Measurements from ENCODE around the gene PEX14. TPM values are rescaled to one million over a fixed set of nuclear protein-coding genes. Genes with fewer than 3 reads are reported as not detected.

Gene PEX14
- total RNA-seq, 1 experiment from 2014 or later = 29.3 TPM

DNA sequence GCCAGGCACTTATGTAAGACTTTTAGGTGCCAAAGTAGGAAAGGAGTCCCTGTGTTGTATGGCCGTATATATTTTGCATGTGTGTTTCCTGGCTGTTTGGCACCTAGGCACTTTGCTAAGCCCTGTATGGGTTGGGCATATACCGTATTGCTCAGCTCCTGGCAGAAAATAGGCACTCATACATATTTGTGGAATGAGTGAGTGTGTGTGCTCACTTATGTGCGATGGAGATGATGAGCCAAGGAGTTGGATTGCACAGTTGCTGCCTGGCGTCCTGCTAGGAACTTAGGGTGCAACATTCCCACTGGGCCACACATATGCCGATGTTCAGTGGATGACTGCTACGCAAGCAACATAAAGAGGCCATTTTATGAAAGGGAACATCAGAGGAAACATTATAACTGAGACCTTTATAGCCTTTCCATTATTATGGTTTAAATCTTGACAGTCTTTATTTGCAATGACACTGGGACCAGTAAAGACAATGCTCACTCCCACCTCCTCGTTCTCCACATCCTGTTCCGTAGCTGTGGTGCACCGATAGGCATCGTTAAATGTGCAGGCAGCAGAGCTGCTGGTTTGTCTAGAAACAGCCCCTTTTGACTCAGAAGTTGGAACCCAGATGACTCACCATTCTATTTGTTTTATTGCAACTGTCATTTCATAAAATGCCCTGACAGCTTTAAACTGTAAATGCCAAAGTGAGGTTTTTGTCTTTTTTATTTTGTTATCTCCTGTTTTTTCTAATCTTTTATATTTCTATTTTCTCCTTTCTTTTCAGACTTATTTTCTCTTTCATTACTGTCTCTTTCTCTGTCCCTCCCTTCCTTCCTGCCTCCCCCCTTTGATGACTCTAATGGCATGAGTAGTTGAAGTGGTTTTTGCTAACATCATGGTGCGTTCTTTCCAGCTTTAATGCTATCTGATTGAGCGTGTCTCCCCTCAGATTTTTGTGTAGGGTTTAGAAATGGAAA, 36.1 kb downstream of the PEX14 start (continued):
- TF ChIP-seq, protein P1, sequence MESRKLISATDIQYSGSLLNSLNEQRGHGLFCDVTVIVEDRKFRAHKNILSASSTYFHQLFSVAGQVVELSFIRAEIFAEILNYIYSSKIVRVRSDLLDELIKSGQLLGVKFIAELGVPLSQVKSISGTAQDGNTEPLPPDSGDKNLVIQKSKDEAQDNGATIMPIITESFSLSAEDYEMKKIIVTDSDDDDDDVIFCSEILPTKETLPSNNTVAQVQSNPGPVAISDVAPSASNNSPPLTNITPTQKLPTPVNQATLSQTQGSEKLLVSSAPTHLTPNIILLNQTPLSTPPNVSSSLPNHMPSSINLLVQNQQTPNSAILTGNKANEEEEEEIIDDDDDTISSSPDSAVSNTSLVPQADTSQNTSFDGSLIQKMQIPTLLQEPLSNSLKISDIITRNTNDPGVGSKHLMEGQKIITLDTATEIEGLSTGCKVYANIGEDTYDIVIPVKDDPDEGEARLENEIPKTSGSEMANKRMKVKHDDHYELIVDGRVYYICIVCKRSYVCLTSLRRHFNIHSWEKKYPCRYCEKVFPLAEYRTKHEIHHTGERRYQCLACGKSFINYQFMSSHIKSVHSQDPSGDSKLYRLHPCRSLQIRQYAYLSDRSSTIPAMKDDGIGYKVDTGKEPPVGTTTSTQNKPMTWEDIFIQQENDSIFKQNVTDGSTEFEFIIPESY (IDR thresholded peaks at IDR 0.05; ENCODE audit: extremely low read depth, insufficient replicate concordance, low read length) = no peak
- peak; percentile 39 for TF ChIP-seq FOSL1 (IDR thresholded peaks at IDR 0.05; ENCODE audit: low read depth)

DNA sequence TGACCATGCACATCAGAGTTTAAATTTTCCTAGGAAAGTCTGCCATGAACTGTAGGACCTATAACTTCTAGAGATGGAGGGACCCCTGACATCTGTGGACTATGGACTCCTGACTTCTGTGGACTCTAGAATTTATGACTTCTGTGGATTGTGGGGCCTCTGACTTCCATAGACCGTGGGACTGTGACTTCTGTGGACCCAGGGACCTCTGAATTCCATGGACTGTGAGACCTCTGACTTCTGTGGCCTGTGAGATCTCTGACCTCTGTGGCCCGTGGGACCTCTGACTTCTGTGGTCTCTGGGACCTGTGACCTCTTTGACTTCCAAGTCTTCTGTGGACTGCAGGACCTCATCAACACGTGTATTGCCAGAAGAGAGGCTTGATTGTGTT, 36.7 kb downstream of the PEX14 start:
- ATAC-seq = no peak
- DNase-seq (ENCODE audit: low read depth, low spot score) = no peak
- no TSS peak for BruUV-seq (replicated peaks)
- Histone ChIP-seq H2AFZ (ENCODE audit: low read depth, low read length, poor library complexity, severe bottlenecking) (no peak overlapping the region), H3K36me3 (ENCODE audit: control insufficient read depth in 1 of 2, insufficient read depth in 2 of 2, low read length in 2 of 2) (no peaks in the 10 kb centered on the region), H4K20me1 (ENCODE audit: insufficient read depth) (peaks cover 3% of the 10 kb centered on the region; the same call in 1 of the 2 replicates), H3K9ac (ENCODE audit: low read length) (no peak overlapping the region), H3K4me3 (replicated peaks in 1 of 2; ENCODE audit: low read depth in 1 of 2, low read length in 2 of 2) (peak overlapping the region in 1 of 2 experiments; percentile 13; a peak in 1 of 4 replicates), H3K27me3 (ENCODE audit: insufficient read depth, low read length) (no peaks in the 10 kb centered on the region), H3K4me1 (ENCODE audit: control insufficient read depth in 1 of 2, insufficient read depth in 2 of 2, low read length in 2 of 2) (peaks cover 17 to 30% of the 10 kb centered on the region in 2 experiments), H3K79me2 (ENCODE audit: insufficient read depth, low read length) (peaks cover 85% of the 10 kb centered on the region), H3K27ac (ENCODE audit: low read depth, low read length) (no peak overlapping the region), H3K4me2 (ENCODE audit: low read length) (peak overlapping the region; percentile 65), H3K9me3 (ENCODE audit: control insufficient read depth in 1 of 2, insufficient read depth in 1 of 2, low read depth in 1 of 2, low read length in 2 of 2) (no peaks in the 10 kb centered on the region), H3K9me2 (ENCODE audit: insufficient read depth) (no peaks in the 10 kb centered on the region)
- ChIA-PET CTCF (interaction anchor here (0.8 kb wide), 1 partner anchor 17 kb away, joined by 3 read pairs; no protein-coding TSS in a partner anchor), RAD21 (ENCODE audit: low non-redundant PET in 1 of 2, low total read pairs in 2 of 2, uncharacterized antibody in 2 of 2, unreplicated experiment in 2 of 2) (no interaction called here), POLR2A (no interaction called here)
- TF ChIP-seq CBX3 (IDR thresholded peaks at IDR 0.05; ENCODE audit: low read depth) = no peak
- TF ChIP-seq, protein P2, sequence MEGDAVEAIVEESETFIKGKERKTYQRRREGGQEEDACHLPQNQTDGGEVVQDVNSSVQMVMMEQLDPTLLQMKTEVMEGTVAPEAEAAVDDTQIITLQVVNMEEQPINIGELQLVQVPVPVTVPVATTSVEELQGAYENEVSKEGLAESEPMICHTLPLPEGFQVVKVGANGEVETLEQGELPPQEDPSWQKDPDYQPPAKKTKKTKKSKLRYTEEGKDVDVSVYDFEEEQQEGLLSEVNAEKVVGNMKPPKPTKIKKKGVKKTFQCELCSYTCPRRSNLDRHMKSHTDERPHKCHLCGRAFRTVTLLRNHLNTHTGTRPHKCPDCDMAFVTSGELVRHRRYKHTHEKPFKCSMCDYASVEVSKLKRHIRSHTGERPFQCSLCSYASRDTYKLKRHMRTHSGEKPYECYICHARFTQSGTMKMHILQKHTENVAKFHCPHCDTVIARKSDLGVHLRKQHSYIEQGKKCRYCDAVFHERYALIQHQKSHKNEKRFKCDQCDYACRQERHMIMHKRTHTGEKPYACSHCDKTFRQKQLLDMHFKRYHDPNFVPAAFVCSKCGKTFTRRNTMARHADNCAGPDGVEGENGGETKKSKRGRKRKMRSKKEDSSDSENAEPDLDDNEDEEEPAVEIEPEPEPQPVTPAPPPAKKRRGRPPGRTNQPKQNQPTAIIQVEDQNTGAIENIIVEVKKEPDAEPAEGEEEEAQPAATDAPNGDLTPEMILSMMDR (IDR thresholded peaks at IDR 0.05 in 2 of 3, conservative IDR thresholded peaks at IDR 0.05 in 1 of 3; ENCODE audit: borderline replicate concordance in 1 of 3, insufficient read depth in 1 of 3, low read depth in 2 of 3, low read length in 2 of 3) = no peak
- no peak for TF ChIP-seq ZFX (IDR thresholded peaks at IDR 0.05)
- no peak for TF ChIP-seq JUND (IDR thresholded peaks at IDR 0.05)
- no peak for TF ChIP-seq EZH2phosphoT487 (IDR thresholded peaks at IDR 0.05; ENCODE audit: borderline replicate concordance)
- TF ChIP-seq YY1 (IDR thresholded peaks at IDR 0.05; ENCODE audit: extremely low read depth, insufficient replicate concordance, low read depth, low read length) = no peak
- TF ChIP-seq, protein P1 (IDR thresholded peaks at IDR 0.05; ENCODE audit: extremely low read depth, insufficient replicate concordance, low read length) = no peak
- TF ChIP-seq, protein P3, sequence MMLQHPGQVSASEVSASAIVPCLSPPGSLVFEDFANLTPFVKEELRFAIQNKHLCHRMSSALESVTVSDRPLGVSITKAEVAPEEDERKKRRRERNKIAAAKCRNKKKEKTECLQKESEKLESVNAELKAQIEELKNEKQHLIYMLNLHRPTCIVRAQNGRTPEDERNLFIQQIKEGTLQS (IDR thresholded peaks at IDR 0.05) = no peak
- TF ChIP-seq SRF (IDR thresholded peaks at IDR 0.05; ENCODE audit: low read depth) = no peak
- TF ChIP-seq SIN3A (IDR thresholded peaks at IDR 0.05; ENCODE audit: low read depth) = no peak
- TF ChIP-seq EGR1 (IDR thresholded peaks at IDR 0.05; ENCODE audit: low read depth) = no peak
- no peak for TF ChIP-seq POLR2A (IDR thresholded peaks at IDR 0.05; ENCODE audit: borderline replicate concordance, extremely low read depth, insufficient read depth, insufficient read length)
- no peak for TF ChIP-seq EZH2 (IDR thresholded peaks at IDR 0.05)
- no peak for TF ChIP-seq RAD21 (IDR thresholded peaks at IDR 0.05; ENCODE audit: low read depth)
- no peak for TF ChIP-seq FOSL1 (IDR thresholded peaks at IDR 0.05; ENCODE audit: low read depth)
- no peak for TF ChIP-seq ELF1 (IDR thresholded peaks at IDR 0.05; ENCODE audit: borderline replicate concordance, low read depth)
- TF ChIP-seq, protein P4, sequence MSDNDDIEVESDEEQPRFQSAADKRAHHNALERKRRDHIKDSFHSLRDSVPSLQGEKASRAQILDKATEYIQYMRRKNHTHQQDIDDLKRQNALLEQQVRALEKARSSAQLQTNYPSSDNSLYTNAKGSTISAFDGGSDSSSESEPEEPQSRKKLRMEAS (IDR thresholded peaks at IDR 0.05) = no peak
- TF ChIP-seq TCF7L2 (IDR thresholded peaks at IDR 0.05; ENCODE audit: borderline replicate concordance, extremely low read depth, insufficient read depth, insufficient read length) = no peak
- intact Hi-C loops (cut with micrococcal nuclease) = no loop called here
